Measurements from ENCODE around the gene TACR1. TPM values are rescaled to one million over a fixed set of nuclear protein-coding genes. Genes with fewer than 3 reads are reported as not detected.

Gene TACR1
- total RNA-seq, 1 experiment from 2014 or later, result not detected

DNA sequence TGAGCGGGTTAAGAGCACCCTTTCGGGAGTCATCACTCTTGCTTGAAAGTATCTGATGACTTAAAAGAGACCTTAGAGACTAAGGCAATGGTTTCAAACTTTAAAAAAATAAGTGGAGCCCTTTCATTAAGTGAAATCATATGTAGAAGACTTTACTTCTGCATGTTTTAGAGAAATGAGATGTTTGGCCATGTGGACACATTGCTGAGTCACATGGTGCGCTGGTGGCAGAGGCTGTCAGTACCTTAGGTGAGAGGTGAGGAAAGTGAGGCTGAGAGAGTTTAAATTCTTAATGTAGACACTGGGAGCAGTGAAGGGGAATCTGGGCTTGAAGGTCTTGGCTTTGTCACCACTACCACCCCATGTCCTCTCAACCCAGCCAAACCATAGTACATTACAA, 109.8 kb downstream of the TACR1 start:
- RAD21 ChIA-PET (ENCODE audit: low non-redundant PET in 1 of 2, low total read pairs in 2 of 2, uncharacterized antibody in 2 of 2, unreplicated experiment in 2 of 2), result no interaction called here
- peaks cover 81% of the 10 kb centered on the region for H3K27me3 ChIP-seq (ENCODE audit: insufficient read depth, low read length)
- TF ChIP-seq SRF (IDR thresholded peaks at IDR 0.05; ENCODE audit: low read depth) (no peak), TCF7L2 (IDR thresholded peaks at IDR 0.05; ENCODE audit: borderline replicate concordance, extremely low read depth, insufficient read depth, insufficient read length) (no peak), EZH2phosphoT487 (IDR thresholded peaks at IDR 0.05; ENCODE audit: borderline replicate concordance) (no peak), SP1 (IDR thresholded peaks at IDR 0.05; ENCODE audit: low read depth) (no peak), POLR2AphosphoS5 (IDR thresholded peaks at IDR 0.05; ENCODE audit: low read depth, low read length) (no peak), CBX3 (IDR thresholded peaks at IDR 0.05; ENCODE audit: low read depth) (no peak), SIN3A (IDR thresholded peaks at IDR 0.05; ENCODE audit: low read depth) (no peak), ZNF274 (IDR thresholded peaks at IDR 0.05; ENCODE audit: low read depth, low read length) (no peak), YY1 (IDR thresholded peaks at IDR 0.05; ENCODE audit: extremely low read depth, insufficient replicate concordance, low read depth, low read length) (no peak), POLR2A (IDR thresholded peaks at IDR 0.05; ENCODE audit: borderline replicate concordance, extremely low read depth, insufficient read depth, insufficient read length) (no peak), ZFX (IDR thresholded peaks at IDR 0.05) (no peak), FOSL1 (IDR thresholded peaks at IDR 0.05; ENCODE audit: low read depth) (no peak), JUND (IDR thresholded peaks at IDR 0.05) (no peak), EGR1 (IDR thresholded peaks at IDR 0.05; ENCODE audit: low read depth) (no peak)
- TF ChIP-seq, protein P1, sequence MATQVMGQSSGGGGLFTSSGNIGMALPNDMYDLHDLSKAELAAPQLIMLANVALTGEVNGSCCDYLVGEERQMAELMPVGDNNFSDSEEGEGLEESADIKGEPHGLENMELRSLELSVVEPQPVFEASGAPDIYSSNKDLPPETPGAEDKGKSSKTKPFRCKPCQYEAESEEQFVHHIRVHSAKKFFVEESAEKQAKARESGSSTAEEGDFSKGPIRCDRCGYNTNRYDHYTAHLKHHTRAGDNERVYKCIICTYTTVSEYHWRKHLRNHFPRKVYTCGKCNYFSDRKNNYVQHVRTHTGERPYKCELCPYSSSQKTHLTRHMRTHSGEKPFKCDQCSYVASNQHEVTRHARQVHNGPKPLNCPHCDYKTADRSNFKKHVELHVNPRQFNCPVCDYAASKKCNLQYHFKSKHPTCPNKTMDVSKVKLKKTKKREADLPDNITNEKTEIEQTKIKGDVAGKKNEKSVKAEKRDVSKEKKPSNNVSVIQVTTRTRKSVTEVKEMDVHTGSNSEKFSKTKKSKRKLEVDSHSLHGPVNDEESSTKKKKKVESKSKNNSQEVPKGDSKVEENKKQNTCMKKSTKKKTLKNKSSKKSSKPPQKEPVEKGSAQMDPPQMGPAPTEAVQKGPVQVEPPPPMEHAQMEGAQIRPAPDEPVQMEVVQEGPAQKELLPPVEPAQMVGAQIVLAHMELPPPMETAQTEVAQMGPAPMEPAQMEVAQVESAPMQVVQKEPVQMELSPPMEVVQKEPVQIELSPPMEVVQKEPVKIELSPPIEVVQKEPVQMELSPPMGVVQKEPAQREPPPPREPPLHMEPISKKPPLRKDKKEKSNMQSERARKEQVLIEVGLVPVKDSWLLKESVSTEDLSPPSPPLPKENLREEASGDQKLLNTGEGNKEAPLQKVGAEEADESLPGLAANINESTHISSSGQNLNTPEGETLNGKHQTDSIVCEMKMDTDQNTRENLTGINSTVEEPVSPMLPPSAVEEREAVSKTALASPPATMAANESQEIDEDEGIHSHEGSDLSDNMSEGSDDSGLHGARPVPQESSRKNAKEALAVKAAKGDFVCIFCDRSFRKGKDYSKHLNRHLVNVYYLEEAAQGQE (IDR thresholded peaks at IDR 0.05; ENCODE audit: low read depth), result no peak
- TF ChIP-seq, protein P2, sequence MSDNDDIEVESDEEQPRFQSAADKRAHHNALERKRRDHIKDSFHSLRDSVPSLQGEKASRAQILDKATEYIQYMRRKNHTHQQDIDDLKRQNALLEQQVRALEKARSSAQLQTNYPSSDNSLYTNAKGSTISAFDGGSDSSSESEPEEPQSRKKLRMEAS (IDR thresholded peaks at IDR 0.05), result no peak
- TF ChIP-seq, protein P3, sequence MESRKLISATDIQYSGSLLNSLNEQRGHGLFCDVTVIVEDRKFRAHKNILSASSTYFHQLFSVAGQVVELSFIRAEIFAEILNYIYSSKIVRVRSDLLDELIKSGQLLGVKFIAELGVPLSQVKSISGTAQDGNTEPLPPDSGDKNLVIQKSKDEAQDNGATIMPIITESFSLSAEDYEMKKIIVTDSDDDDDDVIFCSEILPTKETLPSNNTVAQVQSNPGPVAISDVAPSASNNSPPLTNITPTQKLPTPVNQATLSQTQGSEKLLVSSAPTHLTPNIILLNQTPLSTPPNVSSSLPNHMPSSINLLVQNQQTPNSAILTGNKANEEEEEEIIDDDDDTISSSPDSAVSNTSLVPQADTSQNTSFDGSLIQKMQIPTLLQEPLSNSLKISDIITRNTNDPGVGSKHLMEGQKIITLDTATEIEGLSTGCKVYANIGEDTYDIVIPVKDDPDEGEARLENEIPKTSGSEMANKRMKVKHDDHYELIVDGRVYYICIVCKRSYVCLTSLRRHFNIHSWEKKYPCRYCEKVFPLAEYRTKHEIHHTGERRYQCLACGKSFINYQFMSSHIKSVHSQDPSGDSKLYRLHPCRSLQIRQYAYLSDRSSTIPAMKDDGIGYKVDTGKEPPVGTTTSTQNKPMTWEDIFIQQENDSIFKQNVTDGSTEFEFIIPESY (IDR thresholded peaks at IDR 0.05; ENCODE audit: extremely low read depth, insufficient replicate concordance, low read length), result no peak
- H3K9me3 ChIP-seq (ENCODE audit: control insufficient read depth in 1 of 2, insufficient read depth in 1 of 2, low read depth in 1 of 2, low read length in 2 of 2), result no peaks in the 10 kb centered on the region
- no peak overlapping the region for H3K9ac ChIP-seq (ENCODE audit: low read length)
- intact Hi-C loops (cut with micrococcal nuclease), result no loop called here
- H3K79me2 ChIP-seq (ENCODE audit: insufficient read depth, low read length), result no peaks in the 10 kb centered on the region
- H2AFZ ChIP-seq (ENCODE audit: low read depth, low read length, poor library complexity, severe bottlenecking), result no peak overlapping the region
- no peak for DNase-seq (ENCODE audit: low read depth, low spot score)
- H3K4me3 ChIP-seq (replicated peaks in 1 of 2; ENCODE audit: low read depth in 1 of 2, low read length in 2 of 2), result no peak overlapping the region
- no peak overlapping the region for H3K27ac ChIP-seq (ENCODE audit: low read depth, low read length)
- H3K9me2 ChIP-seq (ENCODE audit: insufficient read depth), result no peaks in the 10 kb centered on the region
- no peak overlapping the region for H3K4me2 ChIP-seq (ENCODE audit: low read length)
- no peaks in the 10 kb centered on the region for H3K4me1 ChIP-seq (ENCODE audit: control insufficient read depth in 1 of 2, insufficient read depth in 2 of 2, low read length in 2 of 2)
- no peaks in the 10 kb centered on the region for H3K36me3 ChIP-seq (ENCODE audit: control insufficient read depth in 1 of 2, insufficient read depth in 2 of 2, low read length in 2 of 2)
- CTCF ChIA-PET, result no interaction called here
- BruUV-seq (replicated peaks), result no TSS peak
- H4K20me1 ChIP-seq (ENCODE audit: insufficient read depth), result no peaks in the 10 kb centered on the region
- ATAC-seq, result no peak
- POLR2A ChIA-PET, result no interaction called here

All from HCT116 (cell line).